Activated CD4-positive, alpha-beta T cell treated with anti-CD3 and anti-CD28 coated beads, Interleukin-2, amount 50 U/mL, for 4 hours (primary cell): ENCODE results near the gene WNT1.

Source experiments
- DNase-seq, 2 experiments: peaks; one replicate each; pipeline ENCODE4 v3.0.0-alpha.2; 2020

Gene WNT1

GRCh38 chr12:48978291-48978740 is at the start of gene WNT1:
WNT1 (plus strand) TSS chr12:48978322; CDS start chr12:48978651, 329 bp downstream.
- no peak for DNase-seq

- no peak for DNase-seq
Measured at GRCh38 chr12:48929551-48929950, 48.6 kb upstream of the WNT1 start.

GRCh38 chr12:48930475-48930874 is 47.6 kb upstream of the WNT1 start:
- DNase-seq = no peak

GRCh38 chr12:48932878-48933277 is 45.2 kb upstream of the WNT1 start:
- DNase-seq = no peak

GRCh38 chr12:48933664-48934311 is 44.3 kb upstream of the WNT1 start:
- no peak for DNase-seq

- no peak for DNase-seq
Measured at GRCh38 chr12:48934312-48934706, 43.8 kb upstream of the WNT1 start.

GRCh38 chr12:48936379-48936979 is 41.6 kb upstream of the WNT1 start:
- DNase-seq = peak; percentile 79 to 82

- DNase-seq = no peak
Measured at GRCh38 chr12:48937170-48937569, 41.0 kb upstream of the WNT1 start.

- no peak for DNase-seq
Measured at GRCh38 chr12:48938805-48939204, 39.3 kb upstream of the WNT1 start.

- DNase-seq = no peak
Measured at GRCh38 chr12:48940181-48940580, 37.9 kb upstream of the WNT1 start.

GRCh38 chr12:48943221-48943620 is 34.9 kb upstream of the WNT1 start:
- DNase-seq = no peak

GRCh38 chr12:48946205-48946604 is 31.9 kb upstream of the WNT1 start:
- DNase-seq = no peak

GRCh38 chr12:48946943-48947342 is 31.2 kb upstream of the WNT1 start:
- no peak for DNase-seq

GRCh38 chr12:48947727-48948126 is 30.4 kb upstream of the WNT1 start:
- DNase-seq = no peak

GRCh38 chr12:48952691-48953090 is 25.4 kb upstream of the WNT1 start:
- no peak for DNase-seq

- no peak for DNase-seq
Measured at GRCh38 chr12:48954061-48954460, 24.1 kb upstream of the WNT1 start.

GRCh38 chr12:48954841-48955501 is 23.2 kb upstream of the WNT1 start:
- no peak for DNase-seq

- no peak for DNase-seq
Measured at GRCh38 chr12:48956279-48957140, 21.6 kb upstream of the WNT1 start.

- DNase-seq = peak; percentile 88 to 91
Measured at GRCh38 chr12:48957141-48958048, 20.7 kb upstream of the WNT1 start, which contains the start of gene ARF3. ARF3 (minus strand) TSS chr12:48957487; CDS start chr12:48941095, 16,392 bp downstream.

GRCh38 chr12:48958049-48958388 is 20.1 kb upstream of the WNT1 start:
- DNase-seq = no peak

- DNase-seq = no peak
Measured at GRCh38 chr12:48960834-48961233, 17.3 kb upstream of the WNT1 start.

GRCh38 chr12:48961331-48961730 is 16.8 kb upstream of the WNT1 start:
- DNase-seq = no peak
